Measurements from ENCODE around the gene PHC2.

DNA sequence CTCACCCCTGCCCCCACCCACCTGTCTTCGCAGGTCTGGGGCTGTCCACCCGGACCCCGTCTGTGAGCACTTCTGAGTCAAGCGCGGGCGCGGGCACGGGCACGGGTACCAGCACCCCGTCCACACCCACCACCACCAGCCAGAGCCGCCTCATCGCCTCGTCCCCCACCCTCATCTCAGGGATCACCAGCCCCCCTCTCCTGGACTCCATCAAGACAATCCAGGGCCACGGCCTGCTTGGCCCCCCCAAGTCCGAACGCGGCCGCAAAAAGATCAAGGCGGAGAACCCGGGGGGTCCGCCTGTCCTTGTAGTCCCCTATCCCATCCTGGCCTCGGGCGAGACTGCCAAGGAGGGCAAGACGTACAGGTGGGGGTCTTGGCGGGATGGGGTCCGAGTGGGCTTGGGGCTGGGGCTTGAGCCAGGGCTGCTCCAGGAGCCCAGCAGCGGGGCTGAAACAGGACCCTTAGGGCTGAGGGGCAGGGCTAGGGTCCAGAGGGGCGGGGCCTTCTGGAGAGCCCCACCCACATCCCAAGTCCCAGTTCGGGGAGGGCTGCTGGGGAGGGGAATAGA, 150.7 kb downstream of the PHC2 start:
- TF ChIP-seq, protein P1, sequence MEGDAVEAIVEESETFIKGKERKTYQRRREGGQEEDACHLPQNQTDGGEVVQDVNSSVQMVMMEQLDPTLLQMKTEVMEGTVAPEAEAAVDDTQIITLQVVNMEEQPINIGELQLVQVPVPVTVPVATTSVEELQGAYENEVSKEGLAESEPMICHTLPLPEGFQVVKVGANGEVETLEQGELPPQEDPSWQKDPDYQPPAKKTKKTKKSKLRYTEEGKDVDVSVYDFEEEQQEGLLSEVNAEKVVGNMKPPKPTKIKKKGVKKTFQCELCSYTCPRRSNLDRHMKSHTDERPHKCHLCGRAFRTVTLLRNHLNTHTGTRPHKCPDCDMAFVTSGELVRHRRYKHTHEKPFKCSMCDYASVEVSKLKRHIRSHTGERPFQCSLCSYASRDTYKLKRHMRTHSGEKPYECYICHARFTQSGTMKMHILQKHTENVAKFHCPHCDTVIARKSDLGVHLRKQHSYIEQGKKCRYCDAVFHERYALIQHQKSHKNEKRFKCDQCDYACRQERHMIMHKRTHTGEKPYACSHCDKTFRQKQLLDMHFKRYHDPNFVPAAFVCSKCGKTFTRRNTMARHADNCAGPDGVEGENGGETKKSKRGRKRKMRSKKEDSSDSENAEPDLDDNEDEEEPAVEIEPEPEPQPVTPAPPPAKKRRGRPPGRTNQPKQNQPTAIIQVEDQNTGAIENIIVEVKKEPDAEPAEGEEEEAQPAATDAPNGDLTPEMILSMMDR (IDR thresholded peaks at IDR 0.05), result no peak
- TF ChIP-seq POLR2A (IDR thresholded peaks at IDR 0.05), result no peak

All from lower leg skin (tissue), 3 donors.